ENCODE results near the gene C3AR1. TPM values are rescaled to one million over a fixed set of nuclear protein-coding genes. Genes with fewer than 3 reads are reported as not detected.
"Not testable (repeated sequence)": the region's sequence is repeated elsewhere in the genome, so short reads cannot be mapped to it uniquely, and the experiment has no call there.

Gene C3AR1
- total RNA-seq, 2 donors from 2014 or later, result 1.5 to 3.4 TPM

DNA sequence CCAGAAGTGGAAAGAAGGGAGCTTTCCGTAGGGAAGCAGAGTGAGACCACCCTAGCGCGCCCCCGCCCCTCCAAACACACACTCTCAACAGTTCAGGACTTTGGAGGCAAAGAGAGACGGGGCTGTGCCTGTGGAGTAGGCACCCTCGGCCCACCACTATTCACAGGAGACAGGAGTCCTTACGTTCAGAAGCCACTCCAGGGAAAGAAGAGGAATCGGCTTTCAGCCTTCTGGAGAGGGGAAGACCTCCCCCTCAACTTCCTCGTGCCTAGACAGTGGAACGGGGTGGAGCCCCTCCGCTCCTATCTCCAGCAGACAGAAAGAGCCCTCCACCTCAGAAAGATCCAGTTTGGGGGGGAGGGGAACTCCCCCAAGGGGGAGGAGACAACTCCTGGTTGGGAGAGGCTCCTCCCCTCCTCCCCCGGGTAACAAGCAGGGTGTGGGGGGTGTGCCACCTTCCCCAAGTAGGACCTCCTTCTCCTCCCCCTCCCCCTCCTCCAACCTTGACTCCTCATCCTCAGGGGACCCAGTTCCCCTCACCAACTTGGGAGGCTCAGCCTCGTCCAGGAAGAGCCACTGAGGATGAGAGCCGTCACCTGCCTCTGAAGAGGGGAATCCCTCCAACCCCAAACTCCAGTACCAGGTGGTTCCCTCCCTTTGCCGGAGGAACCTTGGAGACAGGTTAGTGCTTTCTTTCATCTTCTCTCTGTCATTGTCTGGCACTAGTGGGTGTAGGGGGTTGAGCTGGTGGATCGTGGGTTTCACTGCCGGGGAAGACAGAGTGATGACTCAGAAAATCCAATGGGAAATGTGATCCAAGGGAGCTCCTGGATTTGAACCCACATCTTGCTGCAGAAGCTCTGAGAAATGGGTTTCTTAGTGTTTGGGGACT lies 32.8 kb downstream of the C3AR1 start:
- Histone ChIP-seq H3K4me1 (replicated peaks) (peaks cover 27% of the 10 kb centered on the region), H3K27me3 (replicated peaks; ENCODE audit: insufficient read depth) (no peaks in the 10 kb centered on the region), H3K27ac (peak overlapping the region; percentile 89 to 95), H3K36me3 (no peaks in the 10 kb centered on the region), H3K9me3 (no peaks in the 10 kb centered on the region), H3K4me3 (peak overlapping the region; percentile 80 to 95)
- WGBS, result 3% methylated on average over 16 of the region's 17 CpGs
- peak; percentile 64 for DNase-seq (ENCODE audit: low spot score)
- TF ChIP-seq, protein P1, sequence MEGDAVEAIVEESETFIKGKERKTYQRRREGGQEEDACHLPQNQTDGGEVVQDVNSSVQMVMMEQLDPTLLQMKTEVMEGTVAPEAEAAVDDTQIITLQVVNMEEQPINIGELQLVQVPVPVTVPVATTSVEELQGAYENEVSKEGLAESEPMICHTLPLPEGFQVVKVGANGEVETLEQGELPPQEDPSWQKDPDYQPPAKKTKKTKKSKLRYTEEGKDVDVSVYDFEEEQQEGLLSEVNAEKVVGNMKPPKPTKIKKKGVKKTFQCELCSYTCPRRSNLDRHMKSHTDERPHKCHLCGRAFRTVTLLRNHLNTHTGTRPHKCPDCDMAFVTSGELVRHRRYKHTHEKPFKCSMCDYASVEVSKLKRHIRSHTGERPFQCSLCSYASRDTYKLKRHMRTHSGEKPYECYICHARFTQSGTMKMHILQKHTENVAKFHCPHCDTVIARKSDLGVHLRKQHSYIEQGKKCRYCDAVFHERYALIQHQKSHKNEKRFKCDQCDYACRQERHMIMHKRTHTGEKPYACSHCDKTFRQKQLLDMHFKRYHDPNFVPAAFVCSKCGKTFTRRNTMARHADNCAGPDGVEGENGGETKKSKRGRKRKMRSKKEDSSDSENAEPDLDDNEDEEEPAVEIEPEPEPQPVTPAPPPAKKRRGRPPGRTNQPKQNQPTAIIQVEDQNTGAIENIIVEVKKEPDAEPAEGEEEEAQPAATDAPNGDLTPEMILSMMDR (IDR thresholded peaks at IDR 0.05), result no peak
- peak; percentile 58 for TF ChIP-seq POLR2A (IDR thresholded peaks at IDR 0.05)
- TF ChIP-seq POLR2AphosphoS5 (IDR thresholded peaks at IDR 0.05), result peak; percentile 73
- intact Hi-C loops (cut with DNase I), result loop anchor here (5.0 kb wide), 1 partner anchor 209 kb away; no protein-coding TSS in a partner anchor

DNA sequence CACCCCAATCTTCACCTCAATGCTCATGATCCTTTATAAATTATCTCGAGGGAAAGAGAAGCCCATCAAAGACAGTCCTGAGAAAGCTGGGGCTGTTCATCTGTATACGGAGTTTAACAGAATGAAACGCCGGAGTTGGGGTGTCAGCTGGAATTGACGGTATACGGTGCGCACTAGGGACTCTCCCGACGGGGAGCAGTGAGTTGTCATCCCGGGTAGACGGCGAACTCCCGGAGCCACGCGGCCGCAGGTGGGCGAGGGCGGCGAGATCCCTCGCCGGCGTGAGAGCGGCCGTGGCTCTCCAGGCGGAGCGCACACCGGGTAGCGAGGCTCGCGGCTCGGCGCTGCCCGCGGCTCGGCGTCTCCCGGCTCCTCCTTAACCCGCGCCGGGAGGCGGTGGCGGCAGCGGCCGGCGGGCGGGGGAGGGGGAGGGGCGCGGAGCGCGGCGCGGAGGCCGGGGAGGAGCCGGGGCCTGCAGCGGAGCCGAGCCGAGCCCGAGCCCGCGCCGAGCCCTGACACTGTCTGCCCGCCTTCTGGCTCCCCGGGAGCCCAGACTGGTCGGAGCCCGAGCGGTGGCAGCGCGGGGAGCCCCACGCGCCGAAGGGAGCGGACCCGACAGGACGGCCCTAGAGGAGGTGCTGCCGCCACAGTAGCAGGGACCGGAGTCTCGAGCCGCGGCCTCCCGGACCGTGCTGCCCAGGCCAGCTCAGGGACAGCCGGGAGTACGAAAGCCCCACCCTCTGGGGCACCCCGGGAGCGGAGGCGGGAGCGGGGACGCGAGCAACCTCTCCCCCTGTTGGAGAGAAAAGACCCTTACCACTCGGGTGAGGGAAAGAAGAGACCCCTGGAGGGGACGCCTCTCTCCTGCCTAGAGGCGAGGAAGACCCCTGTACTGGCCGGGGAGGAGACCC lies 33.7 kb downstream of the C3AR1 start, which contains the start of gene FOXJ2:
Gene FOXJ2, plus strand, starts transcription at position 475 of the 911 bp plus-strand sequence. CDS start 7,117 bp downstream, outside the sequence.
- peak; percentile 62 for TF ChIP-seq POLR2A (IDR thresholded peaks at IDR 0.05)
- TF ChIP-seq, protein P1 (IDR thresholded peaks at IDR 0.05), result no peak
- Histone ChIP-seq H3K27me3 (replicated peaks; ENCODE audit: insufficient read depth) (no peaks in the 10 kb centered on the region), H3K4me1 (replicated peaks) (peaks cover 22% of the 10 kb centered on the region), H3K27ac (peak within 1 kb of the TSS; percentile 89 to 95), H3K4me3 (peak within 1 kb of the TSS; percentile 80 to 95), H3K9me3 (no peaks in the 10 kb centered on the region), H3K36me3 (no peaks in the 10 kb centered on the region)
- WGBS, result under 1% methylated on average over 71 of the region's 93 CpGs
- intact Hi-C loops (cut with DNase I), result loop anchor here (5.0 kb wide), 1 partner anchor 210 kb away; no protein-coding TSS in a partner anchor
- DNase-seq (ENCODE audit: low spot score), result peak; percentile 64

DNA sequence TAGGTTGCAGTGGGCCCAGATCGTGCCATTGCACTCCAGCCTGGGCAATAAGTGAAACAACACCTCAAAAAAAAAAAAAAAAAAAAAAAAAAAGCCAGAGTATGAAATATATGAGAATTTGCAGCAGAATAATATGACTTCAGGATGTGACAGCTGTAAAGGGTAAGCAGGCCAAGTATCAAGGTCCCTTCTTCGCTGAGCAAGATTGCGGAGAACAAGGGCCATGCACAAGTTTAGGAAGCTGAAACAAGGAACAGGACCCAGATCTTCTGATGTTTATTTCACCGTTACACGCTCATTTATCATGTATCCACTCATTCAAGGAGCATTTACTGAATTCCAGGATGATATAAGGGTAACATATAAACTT lies 34.3 kb downstream of the C3AR1 start:
- TF ChIP-seq POLR2A (IDR thresholded peaks at IDR 0.05) (no peak), POLR2AphosphoS5 (IDR thresholded peaks at IDR 0.05) (no peak)
- TF ChIP-seq, protein P1 (IDR thresholded peaks at IDR 0.05), result no peak

DNA sequence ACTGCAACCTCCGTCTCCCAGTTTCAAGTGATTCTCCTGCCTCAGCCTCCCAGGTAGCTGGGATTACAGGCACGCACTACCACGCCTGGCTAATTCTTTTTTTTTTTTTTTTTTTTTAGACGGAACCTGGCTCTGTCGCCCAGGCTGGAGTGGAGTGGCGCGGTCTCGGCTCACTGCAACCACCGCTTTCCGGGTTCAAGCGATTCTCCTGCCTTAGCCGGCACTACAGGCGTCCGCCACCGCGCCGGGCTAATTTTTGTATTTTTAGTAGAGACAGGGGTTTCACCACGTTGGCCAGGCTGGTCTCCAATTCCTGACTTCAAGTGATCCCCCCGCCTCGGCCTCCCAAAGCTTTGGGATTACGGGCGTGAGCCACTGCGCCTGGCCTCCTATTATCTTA lies 35.1 kb downstream of the C3AR1 start:
- not testable (repeated sequence) for H3K27me3 ChIP-seq (replicated peaks; ENCODE audit: insufficient read depth); H3K9me3 ChIP-seq; DNase-seq (ENCODE audit: low spot score); H3K27ac ChIP-seq; H3K4me3 ChIP-seq; H3K36me3 ChIP-seq
- intact Hi-C loops (cut with DNase I), result loop anchor here (5.0 kb wide), 1 partner anchor 211 kb away; no protein-coding TSS in a partner anchor
- H3K4me1 ChIP-seq (replicated peaks), result peaks cover 19% of the 10 kb centered on the region
- WGBS, result 98% methylated on average over 23 of the region's 23 CpGs

More for the DNA sequence above, 34.3 kb downstream of the C3AR1 start:
- no peak for DNase-seq (ENCODE audit: low spot score)
- intact Hi-C loops (cut with DNase I), result loop anchor here (5.0 kb wide), 1 partner anchor 210 kb away; no protein-coding TSS in a partner anchor
- 38% methylated on average over 5 of the region's 5 CpGs for WGBS
- Histone ChIP-seq H3K27ac (peak overlapping the region; percentile 89 to 95), H3K9me3 (no peaks in the 10 kb centered on the region), H3K4me1 (replicated peaks) (peaks cover 19% of the 10 kb centered on the region), H3K36me3 (no peaks in the 10 kb centered on the region), H3K27me3 (replicated peaks; ENCODE audit: insufficient read depth) (no peaks in the 10 kb centered on the region), H3K4me3 (peak overlapping the region; percentile 80 to 95)

DNA sequence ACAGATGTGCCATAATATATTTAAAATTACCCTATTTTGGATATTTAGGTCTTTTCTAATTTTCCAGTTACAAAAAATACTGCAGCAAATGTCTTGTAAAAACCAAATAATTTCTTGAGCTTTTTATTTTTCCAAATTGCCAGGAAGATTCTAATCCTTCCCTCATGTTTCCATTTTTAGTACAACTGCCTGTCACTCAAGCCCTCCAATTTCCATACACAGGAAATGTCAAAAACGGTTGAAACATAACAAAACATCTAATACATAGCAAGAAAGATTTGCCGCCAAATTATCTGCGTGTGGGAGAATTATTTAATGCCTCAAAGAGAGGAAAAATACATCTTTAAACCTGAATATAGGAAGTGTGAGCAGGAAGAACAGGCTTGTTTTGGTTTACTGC lies 36.0 kb downstream of the C3AR1 start:
- Histone ChIP-seq H3K4me3 (no peak overlapping the region), H3K27me3 (replicated peaks; ENCODE audit: insufficient read depth) (no peaks in the 10 kb centered on the region), H3K36me3 (no peaks in the 10 kb centered on the region), H3K9me3 (no peaks in the 10 kb centered on the region), H3K27ac (no peak overlapping the region), H3K4me1 (replicated peaks) (peaks cover 16% of the 10 kb centered on the region)
- TF ChIP-seq, protein P1 (IDR thresholded peaks at IDR 0.05), result no peak
- TF ChIP-seq POLR2AphosphoS5 (IDR thresholded peaks at IDR 0.05) (no peak), POLR2A (IDR thresholded peaks at IDR 0.05) (no peak)
- DNase-seq (ENCODE audit: low spot score), result no peak
- WGBS, result 87% methylated on average over 3 of the region's 3 CpGs
- intact Hi-C loops (cut with DNase I), result loop anchor here (5.0 kb wide), 1 partner anchor 212 kb away; no protein-coding TSS in a partner anchor
